B cell (primary cell): Measurements from ENCODE around the gene DUT.

Experiments
- EZH2 ChIP-seq: IDR thresholded peaks from 2 replicates; pipeline ENCODE4 v1.6.1; 2012; ENCODE audit warnings: borderline replicate concordance, low read depth, mild to moderate bottlenecking, moderate library complexity, low read length; ENCODE audit not compliant: insufficient read depth, poor library complexity, severe bottlenecking
- TF ChIP-seq, protein P1 (sequence below): fragments of 200-600 bp; IDR thresholded peaks from one replicate; pipeline ENCODE4 v1.8.0; 2022; ENCODE audit warnings: antibody characterized with exemption, mild to moderate bottlenecking

DNA sequence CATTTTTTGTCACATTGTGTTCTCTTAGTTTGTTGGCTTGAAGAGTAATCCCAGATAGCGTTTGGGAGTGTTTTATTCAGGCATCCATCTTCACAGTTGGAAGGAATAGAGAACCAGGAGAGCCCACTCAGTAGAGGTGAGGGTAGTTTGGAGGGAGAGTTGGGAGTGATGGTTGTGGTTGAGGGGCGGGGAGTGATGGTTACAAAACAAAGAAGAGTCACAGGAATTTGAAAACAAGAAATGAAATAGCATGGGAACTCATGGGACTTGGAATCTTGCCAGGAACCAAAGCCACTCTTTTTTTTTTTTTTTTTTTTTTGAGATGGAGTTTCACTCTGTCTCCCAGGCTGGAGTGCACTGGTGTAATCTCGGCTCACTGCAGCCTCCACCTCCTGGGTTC lies 36.3 kb downstream of the DUT start:
- TF ChIP-seq, protein P1, sequence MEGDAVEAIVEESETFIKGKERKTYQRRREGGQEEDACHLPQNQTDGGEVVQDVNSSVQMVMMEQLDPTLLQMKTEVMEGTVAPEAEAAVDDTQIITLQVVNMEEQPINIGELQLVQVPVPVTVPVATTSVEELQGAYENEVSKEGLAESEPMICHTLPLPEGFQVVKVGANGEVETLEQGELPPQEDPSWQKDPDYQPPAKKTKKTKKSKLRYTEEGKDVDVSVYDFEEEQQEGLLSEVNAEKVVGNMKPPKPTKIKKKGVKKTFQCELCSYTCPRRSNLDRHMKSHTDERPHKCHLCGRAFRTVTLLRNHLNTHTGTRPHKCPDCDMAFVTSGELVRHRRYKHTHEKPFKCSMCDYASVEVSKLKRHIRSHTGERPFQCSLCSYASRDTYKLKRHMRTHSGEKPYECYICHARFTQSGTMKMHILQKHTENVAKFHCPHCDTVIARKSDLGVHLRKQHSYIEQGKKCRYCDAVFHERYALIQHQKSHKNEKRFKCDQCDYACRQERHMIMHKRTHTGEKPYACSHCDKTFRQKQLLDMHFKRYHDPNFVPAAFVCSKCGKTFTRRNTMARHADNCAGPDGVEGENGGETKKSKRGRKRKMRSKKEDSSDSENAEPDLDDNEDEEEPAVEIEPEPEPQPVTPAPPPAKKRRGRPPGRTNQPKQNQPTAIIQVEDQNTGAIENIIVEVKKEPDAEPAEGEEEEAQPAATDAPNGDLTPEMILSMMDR, result no peak
- no peak for TF ChIP-seq EZH2
